Ovary (tissue), 10 donors: ENCODE measurements around the gene MYCBPAP. TPM values are rescaled to one million over a fixed set of nuclear protein-coding genes. Genes with fewer than 3 reads are reported as not detected.

ENCODE experiments used
- DNase-seq, 5 donors: peaks; one replicate each; pipeline ENCODE4 v3.0.0-alpha.2; 2019 to 2020
- H3K27ac ChIP-seq, 2 donors: fragments of 200-600 bp; one replicate each; pipeline versions ENCODE4 v1.5.1 to v1.8.0; 2019 to 2022
- H3K27me3 ChIP-seq: fragments of 200-600 bp; one replicate; pipeline ENCODE4 v1.8.0; 2022
- H3K36me3 ChIP-seq: fragments of 200-600 bp; sonication (generic); one replicate; pipeline ENCODE4 v1.5.1; 2019
- H3K4me1 ChIP-seq: one replicate; pipeline ENCODE4 v1.8.1; 2013; ENCODE audit warnings: mild to moderate bottlenecking, moderate library complexity; ENCODE audit not compliant: insufficient read depth
- H3K4me3 ChIP-seq: fragments of 200-600 bp; sonication (generic); one replicate; pipeline ENCODE4 v1.5.1; 2017
- H3K9me3 ChIP-seq, 2 donors: fragments of 200-600 bp in 1 of 2; sonication (generic) in 1 of 2; one replicate each; pipeline versions ENCODE4 v1.5.1 to v1.8.1; 2013 to 2019; ENCODE audit warnings: mild to moderate bottlenecking in 1 of 2, moderate library complexity in 1 of 2
- CTCF ChIP-seq, 3 donors: fragments of 450-650 bp in 2 of 3; fragments of 200-600 bp in 1 of 3; IDR thresholded peaks; one replicate each; pipeline versions ENCODE4 v1.5.1 to v1.8.0; 2016 to 2022; ENCODE audit warnings: antibody characterized with exemption in 3 of 3, mild to moderate bottlenecking in 1 of 3
- EP300 ChIP-seq: sonication (generic); formaldehyde crosslinking; IDR thresholded peaks from one replicate; pipeline ENCODE4 v1.6.1; 2017; ENCODE audit warnings: antibody characterized with exemption
- POLR2A ChIP-seq: fragments of 450-650 bp; IDR thresholded peaks from one replicate; pipeline ENCODE4 v1.6.1; 2017; ENCODE audit warnings: antibody characterized with exemption, mild to moderate bottlenecking, moderate library complexity
- WGBS, 3 donors: extraction: QIAGEN DNeasy Blood & Tissue Kit in 1 of 3; methylation state at CpG; one replicate each; pipeline versions ENCODE4 v1.1.5 to v1.1.7; 2013 to 2017; 5-methylcytosine and 5-hydroxymethylcytosine counted together
- intact Hi-C, 4 donors: fragments of 100-400 bp; cut with DNase I; formaldehyde crosslinking; loops; one replicate each; pipeline versions ENCODE4 v1.11.0 to v1.15.1; 2022 to 2023
- long read RNA-seq, 3 donors: library from polyadenylated mRNA in 2 of 3; unstranded in 2 of 3; transcript quantifications; one replicate each; pipeline ENCODE4 v2.0.0 and lab custom pipeline, GENCODE V29; 2021 to 2026
- polyA plus RNA-seq, 2 donors: library from polyadenylated mRNA; stranded (reverse); fragments of 200-250 nt in 1 of 2; fragments of 350-450 nt in 1 of 2; fragmentation: Illumina TruSeq in 1 of 2; extraction: RNeasy Lipid Tissue Mini Kit (QIAGEN cat#74804) in 1 of 2; gene quantifications; one replicate each; pipeline ENCODE4 v1.2.3, GENCODE V29; 2013 to 2014
- total RNA-seq, 7 donors: library from RNA; depleted of rRNA in 2 of 7; stranded (reverse); fragments of >200 nt in 2 of 7; fragmentation: NEBNext Ultra II Directional in 3 of 7; extraction: Animal tissue kit (Norgen Biotek cat#: 25700) in 3 of 7; gene quantifications; one replicate each; pipeline versions ENCODE4 v1.1.0 to v1.2.4, GENCODE V29; 2016 to 2023
- donor health status: DM: no; HTN: no; CAD: no; lungs with moderate emphysema.
- donor health status: DM: no; HTN: no; CAD: no.
- donor health status: Bipolar disorder and iron deficiency.
- donor health status: DM: yes; HTN: yes; CAD: no.
- donor health status: DM: no; HTN: no; CAD: no.
- donor health status: DM: yes; HTN: yes; CAD: no.

The MYCBPAP gene
- total RNA-seq (1 to 10 TPM; 2.5 to 8.1 (median 4.5) TPM), polyA plus RNA-seq (1 to 10 TPM; 3.2 to 9.7 TPM)
- long read RNA-seq, donor 1, partial matches to known transcripts = 18 of 26 reads
- long read RNA-seq, donor 1, other reads (novel, unspliced or antisense) = 8 of 26 reads
- long read RNA-seq, donor 2 = 0 reads
- long read RNA-seq, donor 3, partial matches to known transcripts = 1 of 4 reads
- long read RNA-seq, donor 3, other reads (novel, unspliced or antisense) = 3 of 4 reads

DNA sequence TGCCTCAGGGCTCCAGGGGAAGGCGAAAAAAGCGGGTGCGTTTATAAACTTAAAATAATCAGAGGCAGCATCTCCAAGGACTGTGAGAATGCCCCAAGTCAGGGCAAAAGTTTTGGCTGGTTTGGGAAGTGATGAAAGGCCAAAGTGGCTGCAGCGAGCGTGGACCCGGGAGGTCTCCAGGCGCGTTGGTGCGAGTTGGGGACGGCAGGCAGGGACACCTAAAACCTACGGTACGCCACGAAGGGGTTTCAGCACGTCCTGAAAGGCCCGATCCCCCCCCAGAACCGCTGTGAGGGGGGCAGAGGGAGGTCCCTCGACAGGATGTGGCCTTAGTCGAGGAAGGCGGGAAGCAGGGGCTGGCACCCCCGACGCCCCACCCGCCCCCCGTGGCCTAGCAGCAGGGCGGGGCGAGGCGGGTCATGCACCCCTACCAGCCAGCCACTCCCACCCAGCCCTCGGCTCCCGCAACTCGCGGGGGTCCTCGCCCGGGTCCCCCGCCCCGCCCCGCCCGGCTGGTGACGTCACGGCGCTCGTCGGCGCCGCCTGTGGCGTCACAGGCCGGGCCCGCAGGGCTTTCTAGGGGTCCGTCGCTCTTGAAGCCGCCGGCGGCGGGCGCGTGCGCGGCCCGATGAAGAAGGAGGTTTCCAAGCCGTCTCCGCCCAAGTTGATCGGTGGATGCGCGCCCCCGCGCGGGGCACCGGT is at the start of gene MYCBPAP:
TSS of gene MYCBPAP (plus strand) at position 569 of the 702 bp plus-strand sequence. CDS start 236 bp downstream, outside the sequence.
- no peaks in the 10 kb centered on the region for H3K36me3 ChIP-seq
- peak; percentile 13 for TF ChIP-seq EP300
- TF ChIP-seq CTCF (IDR thresholded peaks at IDR 0.05) = no peak
- peak; percentile 17 for TF ChIP-seq POLR2A
- DNase-seq = peak; percentile 78 to 89 (median 83)
- H3K9me3 ChIP-seq = no peaks in the 10 kb centered on the region
- H3K4me3 ChIP-seq = peak within 1 kb of the TSS; percentile 61
- peaks cover 12% of the 10 kb centered on the region for H3K4me1 ChIP-seq
- 10 to 16% (median 13%) methylated on average over 29 to 66 of the region's 66 CpGs for WGBS, 3 donors
- intact Hi-C loops = loop anchor here in 1 of 4 donors (5.0 kb wide), 1 partner anchor 34 kb away; no protein-coding TSS in a partner anchor
- no peaks in the 10 kb centered on the region for H3K27me3 ChIP-seq
- H3K27ac ChIP-seq = peak within 1 kb of the TSS; percentile 58 to 73

DNA sequence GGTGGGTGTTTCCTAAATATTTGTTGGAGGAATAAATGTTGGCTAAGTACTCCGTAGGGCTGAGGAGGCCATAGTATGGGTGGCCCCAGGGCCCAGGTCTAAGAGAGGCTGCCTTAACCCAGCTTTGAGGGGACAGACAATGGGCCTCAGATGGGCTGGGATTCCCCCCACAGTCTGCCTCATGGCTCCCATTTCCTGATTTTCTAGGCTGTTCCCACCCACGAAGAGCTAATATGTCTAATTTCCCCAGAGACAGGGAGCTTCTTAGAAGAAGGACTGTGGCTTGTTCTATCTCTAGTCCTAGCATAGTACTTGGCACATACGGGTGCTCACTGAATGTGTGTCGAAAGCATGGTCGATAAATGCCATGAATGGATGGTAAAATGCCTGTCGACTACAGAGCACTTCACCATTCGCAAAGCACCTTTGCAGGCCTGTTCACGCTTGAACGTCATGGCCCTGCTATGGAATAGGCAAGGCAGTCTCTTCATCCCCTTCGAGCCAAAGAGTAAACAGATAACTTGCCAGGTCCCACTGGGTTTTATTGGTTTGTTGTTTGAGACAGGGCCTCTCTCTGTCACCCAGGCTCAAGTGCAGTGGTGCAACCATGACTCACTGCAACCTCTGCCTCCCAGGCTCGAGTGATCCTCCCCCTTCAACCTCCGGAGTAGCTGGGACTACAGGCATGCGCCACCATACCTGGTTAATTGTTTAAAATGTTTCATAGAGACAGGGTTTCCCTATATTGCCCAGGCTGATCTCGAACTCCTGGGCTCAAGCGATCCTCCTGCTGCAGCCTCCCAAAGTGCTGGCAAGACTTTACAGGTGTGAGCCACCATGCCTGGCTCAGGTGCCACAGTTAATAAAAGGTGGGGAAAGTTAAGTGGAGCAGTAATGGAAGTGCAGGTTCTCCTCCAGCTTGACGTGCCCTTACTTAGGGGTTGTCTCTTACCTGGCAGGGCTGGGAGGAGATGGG is 49.2 kb upstream of the MYCBPAP start:
- Histone ChIP-seq H3K4me1 (no peaks in the 10 kb centered on the region), H3K36me3 (no peaks in the 10 kb centered on the region), H3K27me3 (no peaks in the 10 kb centered on the region), H3K27ac (no peak overlapping the region), H3K4me3 (no peak overlapping the region), H3K9me3 (no peaks in the 10 kb centered on the region)
- 81 to 83% (median 81%) methylated on average over 16 of the region's 16 CpGs for WGBS, 3 donors
- DNase-seq = no peak
- intact Hi-C loops = no loop called here
- TF ChIP-seq POLR2A = no peak
- no peak for TF ChIP-seq EP300
- TF ChIP-seq CTCF (IDR thresholded peaks at IDR 0.05) = no peak

DNA sequence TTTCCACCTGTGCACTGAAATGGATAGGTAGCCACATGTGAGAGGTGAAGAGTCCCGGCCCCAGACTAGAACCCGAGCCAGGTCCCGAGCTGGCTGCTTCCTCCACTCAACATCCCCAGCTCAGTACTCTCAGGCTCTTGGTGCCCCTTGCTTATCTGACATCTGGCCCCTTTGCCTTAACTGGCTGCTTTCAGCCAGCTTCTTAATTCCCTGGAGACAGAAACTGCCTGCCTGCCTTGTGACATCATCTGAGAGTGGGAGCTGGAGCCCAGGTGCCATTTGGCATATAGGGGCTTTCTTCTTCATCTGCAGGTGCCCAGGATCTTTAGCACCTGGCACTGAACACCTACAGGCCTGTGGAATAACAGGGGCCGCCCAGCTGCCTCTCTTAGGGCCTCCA is 48.5 kb upstream of the MYCBPAP start:
- H3K36me3 ChIP-seq = no peaks in the 10 kb centered on the region
- TF ChIP-seq EP300 = no peak
- no peak for TF ChIP-seq POLR2A
- no peak for TF ChIP-seq CTCF (IDR thresholded peaks at IDR 0.05)
- no peak overlapping the region for H3K4me3 ChIP-seq
- 89 to 97% (median 89%) methylated on average over 4 of the region's 4 CpGs for WGBS, 3 donors
- intact Hi-C loops = no loop called here
- no peaks in the 10 kb centered on the region for H3K27me3 ChIP-seq
- no peaks in the 10 kb centered on the region for H3K4me1 ChIP-seq
- H3K9me3 ChIP-seq = no peaks in the 10 kb centered on the region
- H3K27ac ChIP-seq = no peak overlapping the region
- DNase-seq = no peak

DNA sequence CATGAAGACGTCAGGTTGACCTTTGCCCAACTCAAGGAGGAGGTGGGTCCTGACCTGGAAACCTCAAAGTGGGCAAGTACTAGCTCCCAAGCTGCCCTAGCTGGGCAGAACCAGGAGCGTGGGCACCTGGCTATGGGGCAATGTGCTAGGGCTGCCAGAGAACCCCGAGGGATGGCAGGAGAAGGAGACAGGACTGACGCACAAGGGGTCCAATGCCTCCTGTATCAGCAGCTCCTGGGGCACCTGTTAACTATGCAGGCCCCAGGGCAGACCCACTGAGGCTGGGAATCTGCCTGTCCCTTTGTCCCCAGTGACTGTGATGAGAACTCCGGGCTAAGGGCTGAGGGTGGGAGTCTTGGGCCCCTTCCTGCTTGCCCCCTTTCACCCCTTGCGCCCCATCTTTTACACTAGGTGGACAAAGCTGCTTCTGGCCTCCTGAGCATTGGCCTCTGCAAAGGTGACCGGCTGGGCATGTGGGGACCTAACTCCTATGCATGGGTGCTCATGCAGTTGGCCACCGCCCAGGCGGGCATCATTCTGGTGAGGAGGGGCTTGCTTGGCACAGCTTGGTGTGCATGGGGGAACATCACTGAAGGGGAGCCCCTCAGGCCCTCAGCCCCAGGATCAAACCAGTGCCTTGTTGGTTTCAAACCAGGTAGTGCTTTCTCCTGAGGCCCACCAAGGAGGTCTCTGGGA is 47.3 kb upstream of the MYCBPAP start:
- Histone ChIP-seq H3K9me3 (no peaks in the 10 kb centered on the region), H3K4me1 (no peaks in the 10 kb centered on the region), H3K27me3 (no peaks in the 10 kb centered on the region), H3K36me3 (no peaks in the 10 kb centered on the region), H3K27ac (no peak overlapping the region), H3K4me3 (no peak overlapping the region)
- no peak for DNase-seq
- TF ChIP-seq EP300 = no peak
- no peak for TF ChIP-seq POLR2A
- TF ChIP-seq CTCF (IDR thresholded peaks at IDR 0.05) = no peak
- WGBS, 3 donors = 92 to 96% (median 93%) methylated on average over 8 to 9 of the region's 9 CpGs
- intact Hi-C loops = no loop called here
